Measurements from ENCODE around the gene C19orf81. TPM values are rescaled to one million over a fixed set of nuclear protein-coding genes. Genes with fewer than 3 reads are reported as not detected.

C19orf81 gene
- total and polyA plus RNA-seq, 3 experiments from 2014 or later = not detected

GRCh38 chr19:50626011-50626410, 23.2 kb upstream of the C19orf81 start:
- H3K27ac Mint-ChIP-seq = no peak overlapping the region
- peaks cover 8 to 23% of the 10 kb centered on the region in 2 donors for H3K27me3 Mint-ChIP-seq
- H3K36me3 Mint-ChIP-seq = peaks cover 0 to 4% (median 0%) of the 10 kb centered on the region in 3 donors
- H3K4me1 Mint-ChIP-seq = no peaks in the 10 kb centered on the region
- ChIA-PET POLR2A (no interaction called here), CTCF (no interaction called here)
- no peaks in the 10 kb centered on the region for H3K9me3 ChIP-seq (ENCODE audit: low read length)
- DNase-seq = no peak
- H3K4me1 ChIP-seq (ENCODE audit: insufficient read depth, low read length) = no peaks in the 10 kb centered on the region
- peaks cover 0 to 4% (median 2%) of the 10 kb centered on the region in 5 donors for H3K9me3 Mint-ChIP-seq
- H3K36me3 ChIP-seq (ENCODE audit: insufficient read depth, low read length) = no peaks in the 10 kb centered on the region
- no peak overlapping the region for H3K27ac ChIP-seq (ENCODE audit: low read depth, low read length)
- no peak overlapping the region for H3K4me3 ChIP-seq (ENCODE audit: low read length)
- H3K27me3 ChIP-seq (ENCODE audit: insufficient read depth, low read length, poor library complexity, severe bottlenecking) = no peaks in the 10 kb centered on the region
- H3K4me3 Mint-ChIP-seq = no peak overlapping the region

GRCh38 chr19:50626795-50627194, 22.4 kb upstream of the C19orf81 start:
- Mint-ChIP-seq H3K4me1 (no peaks in the 10 kb centered on the region), H3K27ac (no peak overlapping the region), H3K9me3 (peaks cover 0 to 4% (median 2%) of the 10 kb centered on the region in 5 donors), H3K27me3 (peaks cover 10 to 26% of the 10 kb centered on the region in 2 donors), H3K4me3 (no peak overlapping the region), H3K36me3 (peaks cover 0 to 4% (median 0%) of the 10 kb centered on the region in 3 donors)
- H3K4me3 ChIP-seq (ENCODE audit: low read length) = no peak overlapping the region
- H3K27ac ChIP-seq (ENCODE audit: low read depth, low read length) = no peak overlapping the region
- H3K4me1 ChIP-seq (ENCODE audit: insufficient read depth, low read length) = no peaks in the 10 kb centered on the region
- no peaks in the 10 kb centered on the region for H3K36me3 ChIP-seq (ENCODE audit: insufficient read depth, low read length)
- CTCF ChIA-PET = no interaction called here
- POLR2A ChIA-PET = no interaction called here
- no peak for DNase-seq
- H3K27me3 ChIP-seq (ENCODE audit: insufficient read depth, low read length, poor library complexity, severe bottlenecking) = no peaks in the 10 kb centered on the region
- no peaks in the 10 kb centered on the region for H3K9me3 ChIP-seq (ENCODE audit: low read length)

- no peak overlapping the region for H3K27ac ChIP-seq (ENCODE audit: low read depth, low read length)
- Mint-ChIP-seq H3K27me3 (peaks cover 11 to 29% of the 10 kb centered on the region in 2 donors), H3K4me3 (no peak overlapping the region), H3K9me3 (peaks cover 0 to 8% (median 6%) of the 10 kb centered on the region in 5 donors), H3K4me1 (no peaks in the 10 kb centered on the region), H3K36me3 (peaks cover 0 to 4% (median 0%) of the 10 kb centered on the region in 3 donors), H3K27ac (no peak overlapping the region)
- no peaks in the 10 kb centered on the region for H3K4me1 ChIP-seq (ENCODE audit: insufficient read depth, low read length)
- H3K36me3 ChIP-seq (ENCODE audit: insufficient read depth, low read length) = no peaks in the 10 kb centered on the region
- CTCF ChIA-PET = no interaction called here
- POLR2A ChIA-PET = no interaction called here
- H3K4me3 ChIP-seq (ENCODE audit: low read length) = no peak overlapping the region
- no peak for DNase-seq
- no peaks in the 10 kb centered on the region for H3K27me3 ChIP-seq (ENCODE audit: insufficient read depth, low read length, poor library complexity, severe bottlenecking)
- H3K9me3 ChIP-seq (ENCODE audit: low read length) = no peaks in the 10 kb centered on the region
Measured at GRCh38 chr19:50628146-50628545, 21.1 kb upstream of the C19orf81 start.

GRCh38 chr19:50628551-50628950, 20.7 kb upstream of the C19orf81 start:
- Histone ChIP-seq H3K4me3 (ENCODE audit: low read length) (no peak overlapping the region), H3K4me1 (ENCODE audit: insufficient read depth, low read length) (no peaks in the 10 kb centered on the region), H3K27me3 (ENCODE audit: insufficient read depth, low read length, poor library complexity, severe bottlenecking) (no peaks in the 10 kb centered on the region), H3K36me3 (ENCODE audit: insufficient read depth, low read length) (no peaks in the 10 kb centered on the region), H3K27ac (ENCODE audit: low read depth, low read length) (no peak overlapping the region), H3K9me3 (ENCODE audit: low read length) (peaks cover 3% of the 10 kb centered on the region)
- ChIA-PET CTCF (no interaction called here), POLR2A (no interaction called here)
- Mint-ChIP-seq H3K36me3 (peaks cover 0 to 7% (median 0%) of the 10 kb centered on the region in 3 donors), H3K27ac (no peak overlapping the region), H3K9me3 (peaks cover 3 to 12% (median 9%) of the 10 kb centered on the region in 5 donors), H3K4me1 (no peaks in the 10 kb centered on the region), H3K27me3 (peaks cover 11 to 33% of the 10 kb centered on the region in 2 donors), H3K4me3 (no peak overlapping the region)
- DNase-seq = no peak

GRCh38 chr19:50629194-50629593, 20.1 kb upstream of the C19orf81 start:
- Mint-ChIP-seq H3K9me3 (peaks cover 7 to 18% (median 13%) of the 10 kb centered on the region in 5 donors), H3K27ac (no peak overlapping the region), H3K36me3 (peaks cover 0 to 8% (median 0%) of the 10 kb centered on the region in 3 donors), H3K27me3 (peaks cover 11 to 38% of the 10 kb centered on the region in 2 donors), H3K4me3 (no peak overlapping the region), H3K4me1 (no peaks in the 10 kb centered on the region)
- POLR2A ChIA-PET = no interaction called here
- no peaks in the 10 kb centered on the region for H3K36me3 ChIP-seq (ENCODE audit: insufficient read depth, low read length)
- H3K27ac ChIP-seq (ENCODE audit: low read depth, low read length) = no peak overlapping the region
- no peak for DNase-seq
- no peak overlapping the region for H3K4me3 ChIP-seq (ENCODE audit: low read length)
- H3K9me3 ChIP-seq (ENCODE audit: low read length) = peaks cover 10% of the 10 kb centered on the region
- H3K27me3 ChIP-seq (ENCODE audit: insufficient read depth, low read length, poor library complexity, severe bottlenecking) = no peaks in the 10 kb centered on the region
- CTCF ChIA-PET = no interaction called here
- H3K4me1 ChIP-seq (ENCODE audit: insufficient read depth, low read length) = no peaks in the 10 kb centered on the region

- H3K36me3 ChIP-seq (ENCODE audit: insufficient read depth, low read length) = no peaks in the 10 kb centered on the region
- Mint-ChIP-seq H3K9me3 (peaks cover 8 to 23% (median 19%) of the 10 kb centered on the region in 5 donors), H3K36me3 (peaks cover 0 to 8% (median 0%) of the 10 kb centered on the region in 3 donors), H3K27me3 (peaks cover 9 to 38% of the 10 kb centered on the region in 2 donors), H3K4me3 (no peak overlapping the region), H3K4me1 (no peaks in the 10 kb centered on the region), H3K27ac (no peak overlapping the region)
- no peak overlapping the region for H3K27ac ChIP-seq (ENCODE audit: low read depth, low read length)
- H3K4me3 ChIP-seq (ENCODE audit: low read length) = no peak overlapping the region
- CTCF ChIA-PET = no interaction called here
- H3K27me3 ChIP-seq (ENCODE audit: insufficient read depth, low read length, poor library complexity, severe bottlenecking) = no peaks in the 10 kb centered on the region
- no peaks in the 10 kb centered on the region for H3K4me1 ChIP-seq (ENCODE audit: insufficient read depth, low read length)
- POLR2A ChIA-PET = no interaction called here
- peaks cover 11% of the 10 kb centered on the region for H3K9me3 ChIP-seq (ENCODE audit: low read length)
- DNase-seq = no peak
Measured at GRCh38 chr19:50629801-50630200, 19.4 kb upstream of the C19orf81 start.

- H3K4me1 ChIP-seq (ENCODE audit: insufficient read depth, low read length) = no peaks in the 10 kb centered on the region
- no peak overlapping the region for H3K4me3 ChIP-seq (ENCODE audit: low read length)
- Mint-ChIP-seq H3K36me3 (peaks cover 0 to 14% (median 0%) of the 10 kb centered on the region in 3 donors), H3K27ac (no peak overlapping the region), H3K9me3 (peaks cover 14 to 38% (median 36%) of the 10 kb centered on the region in 5 donors), H3K4me3 (no peak overlapping the region), H3K4me1 (no peaks in the 10 kb centered on the region), H3K27me3 (peaks cover 18 to 52% of the 10 kb centered on the region in 2 donors)
- H3K27me3 ChIP-seq (ENCODE audit: insufficient read depth, low read length, poor library complexity, severe bottlenecking) = peaks cover 4% of the 10 kb centered on the region
- no peak overlapping the region for H3K27ac ChIP-seq (ENCODE audit: low read depth, low read length)
- ChIA-PET CTCF (no interaction called here), POLR2A (no interaction called here)
- peaks cover 11% of the 10 kb centered on the region for H3K9me3 ChIP-seq (ENCODE audit: low read length)
- H3K36me3 ChIP-seq (ENCODE audit: insufficient read depth, low read length) = no peaks in the 10 kb centered on the region
- DNase-seq = no peak
Measured at GRCh38 chr19:50632151-50632835, 17.0 kb upstream of the C19orf81 start.

GRCh38 chr19:50633359-50633758, 15.9 kb upstream of the C19orf81 start:
- no peak overlapping the region for H3K27ac Mint-ChIP-seq
- H3K4me3 ChIP-seq (ENCODE audit: low read length) = no peak overlapping the region
- CTCF ChIA-PET = no interaction called here
- H3K4me3 Mint-ChIP-seq = no peak overlapping the region
- peaks cover under 1 to 4% (median 2%) of the 10 kb centered on the region in 3 donors for H3K4me1 Mint-ChIP-seq
- no peak for DNase-seq
- H3K36me3 Mint-ChIP-seq = peaks cover 0 to 13% (median 0%) of the 10 kb centered on the region in 3 donors
- H3K27me3 Mint-ChIP-seq = peaks cover 25 to 58% of the 10 kb centered on the region in 2 donors
- no peak overlapping the region for H3K27ac ChIP-seq (ENCODE audit: low read depth, low read length)
- POLR2A ChIA-PET = no interaction called here
- H3K27me3 ChIP-seq (ENCODE audit: insufficient read depth, low read length, poor library complexity, severe bottlenecking) = peaks cover 12% of the 10 kb centered on the region
- H3K9me3 Mint-ChIP-seq = peaks cover 14 to 45% (median 40%) of the 10 kb centered on the region in 5 donors
- peaks cover 11% of the 10 kb centered on the region for H3K9me3 ChIP-seq (ENCODE audit: low read length)
- no peaks in the 10 kb centered on the region for H3K36me3 ChIP-seq (ENCODE audit: insufficient read depth, low read length)
- no peaks in the 10 kb centered on the region for H3K4me1 ChIP-seq (ENCODE audit: insufficient read depth, low read length)
